HEK293 (cell line): ENCODE data around the gene RETN.

ENCODE experiments used
- CTCF ChIA-PET: fragments of 350-600 bp; formaldehyde crosslinking; extraction: SDS; loops from one replicate; lab custom pipeline; 2021; ENCODE audit warnings: antibody characterized with exemption; lab: Yijun Ruan, JAX
- POLR2A ChIA-PET: fragments of 300-600 bp; formaldehyde crosslinking; extraction: SDS; loops from one replicate; lab custom pipeline; 2020; ENCODE audit warnings: antibody characterized with exemption, inconsistent platforms; lab: Yijun Ruan, JAX
- H3K27ac ChIP-seq: fragments of 200-500 bp; sonication (Bioruptor generic); 2 replicates; pipeline ENCODE4 v1.5.1; 2014; ENCODE audit warnings: low read depth, low read length, control low read depth, inconsistent platforms; ENCODE audit errors: extremely low read depth
- H3K36me3 ChIP-seq, 2 experiments: fragments of 200-500 bp in 1 of 2; sonication (Bioruptor generic) in 1 of 2; 1 replicate in 1 of 2; 2 replicates in 1 of 2; pipeline ENCODE4 v1.5.1; 2014 to 2017; ENCODE audit warnings: inconsistent platforms in 2 of 2, low read length in 2 of 2; ENCODE audit not compliant: control insufficient read depth in 2 of 2, insufficient read depth in 1 of 2
- H3K4me1 ChIP-seq: fragments of 200-500 bp; sonication (Bioruptor generic); 2 replicates; pipeline ENCODE4 v1.5.1; 2014; ENCODE audit warnings: mild to moderate bottlenecking, low read length, inconsistent platforms; ENCODE audit not compliant: control insufficient read depth, insufficient read depth
- H3K4me3 ChIP-seq: 2 replicates; pipeline ENCODE4 v1.5.1; 2011; ENCODE audit warnings: low read depth, mild to moderate bottlenecking, control low read depth, low read length, moderate library complexity
- H3K9me3 ChIP-seq: fragments of 200-500 bp; sonication (Bioruptor generic); 2 replicates; pipeline ENCODE4 v1.5.1; 2014; ENCODE audit warnings: low read depth, low read length, inconsistent platforms; ENCODE audit not compliant: control insufficient read depth, insufficient read depth
- HOXD13 ChIP-seq: sonication (generic); formaldehyde crosslinking; IDR thresholded peaks from 2 replicates; pipeline ENCODE4 v1.8.0; 2022; ENCODE audit warnings: missing genetic modification reagents, borderline replicate concordance
- KLF10 ChIP-seq: fragments of 450-650 bp; IDR thresholded peaks from 2 replicates; pipeline ENCODE4 v1.5.1; 2018; ENCODE audit warnings: missing biosample characterization, mild to moderate bottlenecking, missing genetic modification characterization
- ZFP3 ChIP-seq: fragments of 450-650 bp; formaldehyde crosslinking; IDR thresholded peaks from 2 replicates; pipeline ENCODE4 v1.5.1; 2016; ENCODE audit warnings: low read depth, missing biosample characterization, missing genetic modification characterization
- ZNF19 ChIP-seq: fragments of 450-650 bp; formaldehyde crosslinking; IDR thresholded peaks from 2 replicates; pipeline ENCODE4; 2016; ENCODE audit warnings: missing biosample characterization, missing genetic modification characterization, low read depth
- ZNF548 ChIP-seq: fragments of 450-650 bp; formaldehyde crosslinking; IDR thresholded peaks from 2 replicates; pipeline ENCODE4 v1.5.1; 2016; ENCODE audit warnings: missing biosample characterization, missing genetic modification characterization
- ZNF585B ChIP-seq: fragments of 450-650 bp; formaldehyde crosslinking; IDR thresholded peaks from 2 replicates; pipeline ENCODE4 v1.5.1; 2016; ENCODE audit warnings: missing biosample characterization, missing genetic modification characterization

RETN gene

DNA sequence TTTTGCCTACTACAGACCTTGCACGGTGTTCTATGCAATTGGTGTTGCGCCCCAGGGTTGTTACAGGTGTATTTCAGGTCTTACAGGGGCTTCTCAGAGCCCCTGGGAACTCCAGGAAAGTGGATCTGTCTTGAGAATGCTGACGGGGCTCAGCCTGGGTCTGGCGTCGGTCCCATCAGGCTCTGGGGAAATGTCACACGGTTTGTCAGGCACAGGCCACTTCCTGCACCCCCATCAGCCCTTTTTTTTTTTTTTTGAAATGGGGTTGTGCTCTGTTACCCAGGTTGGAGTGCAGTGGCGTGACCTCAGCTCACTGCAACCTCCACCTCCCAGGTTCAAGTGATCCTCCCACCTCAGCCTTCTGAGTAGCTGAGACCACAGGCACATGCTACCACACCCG, 49.8 kb downstream of the RETN start:
- TF ChIP-seq ZNF585B (tag by site-specific recombination) = no peak
- TF ChIP-seq KLF10 (tag by site-specific recombination) = no peak
- no peak for TF ChIP-seq ZNF19
- no peak for TF ChIP-seq ZNF548 (tag by site-specific recombination)
- no peak for TF ChIP-seq HOXD13
- no peak for TF ChIP-seq ZFP3 (tag by site-specific recombination)
- no peak overlapping the region for H3K27ac ChIP-seq
- no peaks in the 10 kb centered on the region for H3K4me1 ChIP-seq
- no peak overlapping the region for H3K4me3 ChIP-seq
- CTCF ChIA-PET = interaction anchor here (0.6 kb wide), 1 partner anchor 81 kb away, joined by 3 read pairs; no protein-coding TSS in a partner anchor
- H3K9me3 ChIP-seq = no peaks in the 10 kb centered on the region
- H3K36me3 ChIP-seq = no peaks in the 10 kb centered on the region
- POLR2A ChIA-PET = no interaction called here
